Stimulated activated CD4-positive, alpha-beta T cell treated with anti-CD3 and anti-CD28 coated beads, TNF-alpha, amount 100 ng/mL, for 1 hour (primary cell): ENCODE results near the gene QSOX1.

Source experiments
- DNase-seq, 3 donors: peaks; one replicate each; pipeline ENCODE4 v3.0.0-alpha.2; 2020; ENCODE audit warnings: low read depth in 3 of 3, low spot score in 1 of 3

The QSOX1 gene

GRCh38 chr1:180150982-180151381 lies 3.7 kb upstream of the QSOX1 start:
- no peak for DNase-seq

GRCh38 chr1:180151508-180151907 lies 3.2 kb upstream of the QSOX1 start:
- DNase-seq, result no peak

- no peak for DNase-seq
Measured at GRCh38 chr1:180152588-180152987, 2.1 kb upstream of the QSOX1 start.

- DNase-seq, result no peak
Measured at GRCh38 chr1:180153032-180153431, 1.6 kb upstream of the QSOX1 start.

GRCh38 chr1:180154003-180154324 lies 705 bp upstream of the QSOX1 start:
- DNase-seq, result no peak

- DNase-seq, result peak in 1 of 3 donors; percentile 14
Measured at GRCh38 chr1:180155182-180155682, 563 bp downstream of the QSOX1 start.

- no peak for DNase-seq
Measured at GRCh38 chr1:180156201-180156600, 1.5 kb downstream of the QSOX1 start.

GRCh38 chr1:180156631-180157091 lies 2.0 kb downstream of the QSOX1 start:
- DNase-seq, result no peak

- no peak for DNase-seq
Measured at GRCh38 chr1:180157108-180157507, 2.4 kb downstream of the QSOX1 start.

- DNase-seq, result no peak
Measured at GRCh38 chr1:180157576-180158057, 2.9 kb downstream of the QSOX1 start.

- no peak for DNase-seq
Measured at GRCh38 chr1:180158149-180159147, 3.8 kb downstream of the QSOX1 start.

- DNase-seq, result no peak
Measured at GRCh38 chr1:180160357-180160756, 5.7 kb downstream of the QSOX1 start.

GRCh38 chr1:180163041-180163440 lies 8.4 kb downstream of the QSOX1 start:
- no peak for DNase-seq

- DNase-seq, result no peak
Measured at GRCh38 chr1:180165096-180165495, 10.4 kb downstream of the QSOX1 start.

GRCh38 chr1:180165509-180166435 lies 11.1 kb downstream of the QSOX1 start:
- DNase-seq, result no peak

- no peak for DNase-seq
Measured at GRCh38 chr1:180166436-180166800, 11.7 kb downstream of the QSOX1 start.

- no peak for DNase-seq
Measured at GRCh38 chr1:180167021-180167701, 12.5 kb downstream of the QSOX1 start.

- DNase-seq, result no peak
Measured at GRCh38 chr1:180167721-180168467, 13.2 kb downstream of the QSOX1 start.

GRCh38 chr1:180168786-180169639 lies 14.3 kb downstream of the QSOX1 start:
- DNase-seq, result no peak
